Neural cell (in vitro differentiated cells): Measurements from ENCODE around the gene CYREN.

ENCODE experiments used
- EP300 ChIP-seq: fragments of 450-650 bp; conservative IDR thresholded peaks from 2 replicates; pipeline ENCODE4 v1.6.1; 2014; ENCODE audit warnings: antibody characterized with exemption, mild to moderate bottlenecking, moderate library complexity; ENCODE audit not compliant: poor library complexity, severe bottlenecking
- EZH2 ChIP-seq: fragments of 200-600, 300-800 bp; shearing (Covaris generic), sonication (generic); IDR thresholded peaks from 2 replicates; pipeline ENCODE4 v1.6.1; 2014; ENCODE audit warnings: antibody characterized with exemption, low read length, borderline replicate concordance, mild to moderate bottlenecking; ENCODE audit not compliant: insufficient read depth, poor library complexity, severe bottlenecking
- POLR2AphosphoS5 ChIP-seq: IDR thresholded peaks from 2 replicates; pipeline ENCODE4 v1.6.1; 2012
- RAD21 ChIP-seq: fragments of 450-650 bp; conservative IDR thresholded peaks from 2 replicates; pipeline ENCODE4 v1.6.1; 2014; ENCODE audit warnings: antibody characterized with exemption, mild to moderate bottlenecking, moderate library complexity
- SMC3 ChIP-seq: fragments of 450-650 bp; conservative IDR thresholded peaks from 2 replicates; pipeline ENCODE4 v1.6.1; 2014; ENCODE audit warnings: antibody characterized with exemption, mild to moderate bottlenecking, moderate library complexity; ENCODE audit not compliant: poor library complexity
- TF ChIP-seq, protein P1 (sequence below): fragments of 450-650 bp; IDR thresholded peaks from 2 replicates; pipeline ENCODE4 v1.5.1; 2014; ENCODE audit warnings: antibody characterized with exemption, mild to moderate bottlenecking, moderate library complexity; ENCODE audit not compliant: poor library complexity, severe bottlenecking
- TF ChIP-seq, protein P2 (sequence below): IDR thresholded peaks from 2 replicates; pipeline ENCODE4 v1.6.1; 2012; ENCODE audit warnings: borderline replicate concordance

DNA sequence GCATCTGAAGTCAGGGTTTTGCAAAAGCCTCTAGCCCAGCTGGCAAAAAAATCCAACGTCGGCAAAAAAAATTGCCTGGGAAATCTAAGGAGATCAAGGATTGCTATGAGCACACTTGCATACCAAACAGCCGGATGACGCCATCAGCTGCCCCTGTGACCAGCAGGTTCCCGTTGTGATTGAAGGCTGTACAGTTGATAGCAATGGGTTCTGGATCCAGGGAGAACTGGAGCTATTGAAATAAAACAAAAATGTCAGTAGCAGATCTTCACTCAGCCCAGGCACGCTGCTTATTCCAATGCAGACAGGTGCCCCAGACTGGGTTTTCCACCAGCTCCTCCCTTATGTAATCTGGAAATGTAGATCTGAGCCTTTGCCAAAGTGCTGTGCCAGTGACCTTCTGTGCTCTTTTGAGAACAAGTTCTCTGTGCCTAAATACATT, 18.7 kb upstream of the CYREN start:
- TF ChIP-seq RAD21 (no peak), EP300 (no peak), EZH2 (no peak), POLR2AphosphoS5 (no peak), SMC3 (no peak)
- TF ChIP-seq, protein P1, sequence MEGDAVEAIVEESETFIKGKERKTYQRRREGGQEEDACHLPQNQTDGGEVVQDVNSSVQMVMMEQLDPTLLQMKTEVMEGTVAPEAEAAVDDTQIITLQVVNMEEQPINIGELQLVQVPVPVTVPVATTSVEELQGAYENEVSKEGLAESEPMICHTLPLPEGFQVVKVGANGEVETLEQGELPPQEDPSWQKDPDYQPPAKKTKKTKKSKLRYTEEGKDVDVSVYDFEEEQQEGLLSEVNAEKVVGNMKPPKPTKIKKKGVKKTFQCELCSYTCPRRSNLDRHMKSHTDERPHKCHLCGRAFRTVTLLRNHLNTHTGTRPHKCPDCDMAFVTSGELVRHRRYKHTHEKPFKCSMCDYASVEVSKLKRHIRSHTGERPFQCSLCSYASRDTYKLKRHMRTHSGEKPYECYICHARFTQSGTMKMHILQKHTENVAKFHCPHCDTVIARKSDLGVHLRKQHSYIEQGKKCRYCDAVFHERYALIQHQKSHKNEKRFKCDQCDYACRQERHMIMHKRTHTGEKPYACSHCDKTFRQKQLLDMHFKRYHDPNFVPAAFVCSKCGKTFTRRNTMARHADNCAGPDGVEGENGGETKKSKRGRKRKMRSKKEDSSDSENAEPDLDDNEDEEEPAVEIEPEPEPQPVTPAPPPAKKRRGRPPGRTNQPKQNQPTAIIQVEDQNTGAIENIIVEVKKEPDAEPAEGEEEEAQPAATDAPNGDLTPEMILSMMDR = no peak
- TF ChIP-seq, protein P2, sequence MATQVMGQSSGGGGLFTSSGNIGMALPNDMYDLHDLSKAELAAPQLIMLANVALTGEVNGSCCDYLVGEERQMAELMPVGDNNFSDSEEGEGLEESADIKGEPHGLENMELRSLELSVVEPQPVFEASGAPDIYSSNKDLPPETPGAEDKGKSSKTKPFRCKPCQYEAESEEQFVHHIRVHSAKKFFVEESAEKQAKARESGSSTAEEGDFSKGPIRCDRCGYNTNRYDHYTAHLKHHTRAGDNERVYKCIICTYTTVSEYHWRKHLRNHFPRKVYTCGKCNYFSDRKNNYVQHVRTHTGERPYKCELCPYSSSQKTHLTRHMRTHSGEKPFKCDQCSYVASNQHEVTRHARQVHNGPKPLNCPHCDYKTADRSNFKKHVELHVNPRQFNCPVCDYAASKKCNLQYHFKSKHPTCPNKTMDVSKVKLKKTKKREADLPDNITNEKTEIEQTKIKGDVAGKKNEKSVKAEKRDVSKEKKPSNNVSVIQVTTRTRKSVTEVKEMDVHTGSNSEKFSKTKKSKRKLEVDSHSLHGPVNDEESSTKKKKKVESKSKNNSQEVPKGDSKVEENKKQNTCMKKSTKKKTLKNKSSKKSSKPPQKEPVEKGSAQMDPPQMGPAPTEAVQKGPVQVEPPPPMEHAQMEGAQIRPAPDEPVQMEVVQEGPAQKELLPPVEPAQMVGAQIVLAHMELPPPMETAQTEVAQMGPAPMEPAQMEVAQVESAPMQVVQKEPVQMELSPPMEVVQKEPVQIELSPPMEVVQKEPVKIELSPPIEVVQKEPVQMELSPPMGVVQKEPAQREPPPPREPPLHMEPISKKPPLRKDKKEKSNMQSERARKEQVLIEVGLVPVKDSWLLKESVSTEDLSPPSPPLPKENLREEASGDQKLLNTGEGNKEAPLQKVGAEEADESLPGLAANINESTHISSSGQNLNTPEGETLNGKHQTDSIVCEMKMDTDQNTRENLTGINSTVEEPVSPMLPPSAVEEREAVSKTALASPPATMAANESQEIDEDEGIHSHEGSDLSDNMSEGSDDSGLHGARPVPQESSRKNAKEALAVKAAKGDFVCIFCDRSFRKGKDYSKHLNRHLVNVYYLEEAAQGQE = no peak
